ENCODE data around the gene CDPF1.

Gene CDPF1

DNA sequence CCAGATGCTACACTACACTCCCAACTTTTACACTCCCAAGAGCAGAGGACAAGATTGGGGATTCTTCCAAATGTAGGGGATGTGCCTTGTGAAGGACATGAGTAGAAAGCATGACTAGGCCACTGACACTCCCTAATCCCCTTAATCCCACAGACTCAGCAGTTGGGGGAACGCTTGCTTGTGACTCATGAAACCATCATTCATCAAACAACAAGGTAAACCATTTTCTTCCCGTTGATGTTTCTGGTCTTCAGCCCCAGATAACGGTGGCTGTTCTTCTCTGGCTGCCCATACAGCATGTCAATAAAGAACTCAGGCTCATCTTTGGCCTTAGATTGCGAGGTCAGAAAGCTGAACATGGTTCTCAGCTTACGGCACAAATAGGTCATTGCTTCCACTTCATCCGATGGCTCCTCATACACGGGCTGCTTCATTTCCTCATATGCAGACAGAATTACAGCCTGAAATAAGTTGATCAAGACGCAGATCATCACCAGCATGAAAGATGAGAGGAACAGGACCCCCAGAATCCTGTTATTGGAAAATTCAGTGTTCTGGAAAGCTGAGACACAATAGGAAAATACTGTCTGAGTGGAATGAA, 6.4 kb upstream of the CDPF1 start:
- no peak for DNase-seq

DNA sequence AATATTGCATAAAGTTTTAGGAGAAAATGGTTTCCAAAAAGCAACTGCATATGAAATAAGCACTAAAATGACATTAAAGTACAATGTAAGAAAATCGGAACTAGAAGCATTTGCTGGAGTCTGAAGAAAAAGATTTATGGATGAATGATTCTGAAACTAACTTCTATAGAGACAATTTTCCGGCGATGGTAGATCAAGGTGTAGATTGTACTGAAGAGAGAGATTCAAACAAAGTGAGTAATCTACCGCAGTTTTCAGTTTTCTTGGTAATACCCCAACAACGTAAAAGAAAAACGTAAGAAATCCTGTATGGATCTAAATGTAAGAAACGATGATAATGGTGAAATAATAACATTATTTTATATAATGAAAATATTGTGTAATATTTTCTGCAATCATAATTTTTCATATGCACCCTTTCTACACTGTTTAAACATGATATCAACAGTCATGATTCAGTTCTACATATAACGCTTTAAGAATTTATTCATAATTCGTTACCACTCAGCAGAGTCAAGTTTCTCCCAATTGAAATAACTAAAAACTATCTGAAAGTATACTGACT, 1.8 kb upstream of the CDPF1 start:
- DNase-seq: no peak

DNA sequence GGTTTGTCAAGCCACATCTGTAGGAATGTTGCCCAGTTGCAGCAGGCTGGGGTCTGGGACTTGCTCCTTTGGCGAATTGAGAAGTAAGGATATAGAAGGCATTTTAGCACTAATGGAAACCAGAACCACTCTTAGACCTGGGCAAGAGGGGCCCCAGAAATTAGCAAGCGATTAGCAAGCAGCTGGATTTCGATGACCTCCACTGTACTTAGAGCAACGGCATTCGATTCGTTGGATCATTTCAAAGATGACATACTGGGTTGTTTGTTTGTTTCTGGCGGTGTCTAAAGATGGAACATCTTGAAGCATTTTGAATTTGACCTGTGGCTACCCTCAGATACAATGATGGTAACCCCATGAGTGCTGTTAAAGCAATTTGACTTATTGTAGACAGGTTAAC, 1.2 kb upstream of the CDPF1 start:
- no peak for DNase-seq

DNA sequence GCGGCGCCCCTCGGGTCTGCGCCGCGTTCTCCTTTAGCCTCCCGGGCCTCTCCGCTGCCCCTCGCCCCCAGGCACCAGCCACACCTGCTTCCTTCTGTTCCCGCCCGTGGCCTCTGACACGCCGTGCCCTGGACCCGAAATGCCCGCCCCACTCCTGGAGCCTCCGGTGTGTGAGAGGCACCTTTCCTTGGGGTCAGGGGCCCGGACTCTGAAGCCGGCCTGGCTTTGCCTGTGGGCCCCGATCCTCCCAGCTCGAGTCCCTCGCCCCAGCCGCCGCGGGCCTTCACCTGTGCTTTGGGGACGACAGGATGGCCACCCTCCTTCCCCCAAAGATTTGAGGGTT, 661 bp upstream of the CDPF1 start:
- peak in 1 of 2 experiments; percentile 46 for DNase-seq

DNA sequence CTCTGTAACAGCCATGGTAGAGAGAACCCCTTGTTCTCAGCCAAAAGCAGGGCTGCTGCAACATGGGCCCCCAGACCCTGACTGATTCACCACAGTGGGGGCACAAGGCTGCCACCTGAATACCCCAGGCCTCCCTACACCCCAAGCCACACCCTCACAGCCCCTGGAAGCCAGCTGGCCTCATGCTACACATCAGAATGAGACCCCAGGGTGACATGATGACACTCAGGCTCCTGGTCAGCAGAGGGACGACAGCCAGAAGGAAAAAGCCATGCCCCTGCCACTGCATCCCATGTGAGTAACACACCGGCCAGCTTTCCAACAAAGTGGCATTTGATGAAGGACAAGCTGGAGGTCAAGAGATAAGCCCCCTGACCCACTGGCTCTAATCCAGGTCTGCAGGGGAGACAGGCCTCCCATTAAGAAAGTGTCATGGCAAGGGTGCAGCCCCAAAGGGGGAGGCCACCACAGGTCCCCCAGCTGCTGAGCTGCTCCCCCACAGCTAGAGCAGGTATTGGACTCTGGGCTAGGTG, 2.6 kb downstream of the CDPF1 start:
- no peak for DNase-seq

DNA sequence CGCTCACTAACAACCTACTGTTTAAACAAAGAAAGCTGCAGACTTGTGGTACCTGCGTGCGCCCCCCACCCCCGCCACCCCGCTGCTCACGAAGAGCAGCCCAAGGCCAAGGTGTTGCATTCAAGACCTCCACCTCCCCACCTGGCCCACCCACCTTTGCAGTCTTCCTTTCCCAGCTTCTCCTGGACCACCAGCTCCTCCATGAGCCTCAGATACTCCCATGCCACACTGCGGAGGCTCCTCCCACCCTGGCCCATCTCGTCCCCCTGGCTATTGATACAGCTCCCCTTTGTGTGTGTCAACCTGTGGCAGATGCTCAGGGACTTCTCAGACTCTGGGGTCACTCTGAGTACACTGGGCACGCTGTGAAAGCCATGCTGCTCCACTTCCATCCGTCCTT, 3.9 kb downstream of the CDPF1 start:
- DNase-seq: no peak

DNA sequence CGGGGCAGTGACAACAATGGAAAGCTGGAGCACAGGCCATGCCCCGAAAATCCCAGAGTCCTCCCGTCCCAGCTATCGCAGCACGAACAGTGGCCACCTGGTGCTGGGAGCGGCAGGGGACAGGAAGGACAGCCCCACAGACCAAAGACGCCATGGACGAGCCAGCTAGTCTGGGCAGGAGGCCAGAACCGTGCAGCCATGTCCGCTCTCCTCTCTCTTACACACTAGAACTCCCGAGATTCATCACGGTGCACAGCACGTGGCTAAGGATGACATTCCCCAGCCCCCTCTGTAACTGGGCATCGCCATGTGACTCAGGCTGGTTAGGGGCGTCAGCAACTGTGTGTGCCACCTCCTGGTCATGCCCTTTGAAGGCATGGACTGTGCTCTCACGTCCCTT, 4.6 kb downstream of the CDPF1 start:
- DNase-seq: no peak

DNA sequence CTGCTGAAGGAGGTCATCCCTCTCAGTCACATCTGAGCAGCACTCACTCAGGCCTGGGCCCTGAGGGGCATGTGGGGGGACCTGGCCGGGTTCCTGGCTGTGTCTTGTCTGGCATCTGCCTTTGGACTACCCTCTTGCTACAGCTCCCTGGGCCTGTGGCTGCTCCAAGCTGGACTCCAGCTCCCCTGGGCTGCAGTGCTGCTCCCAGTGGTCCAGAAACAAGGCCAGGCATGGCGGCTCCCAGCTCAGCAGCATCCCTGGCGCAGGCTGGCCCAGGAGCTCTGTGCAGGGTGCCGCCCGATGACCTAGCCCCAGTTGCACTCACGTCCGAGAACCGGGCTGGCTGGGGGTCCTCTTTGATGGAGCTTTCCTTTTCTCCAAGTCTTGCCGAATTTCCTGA, 5.3 kb downstream of the CDPF1 start:
- DNase-seq: no peak

DNA sequence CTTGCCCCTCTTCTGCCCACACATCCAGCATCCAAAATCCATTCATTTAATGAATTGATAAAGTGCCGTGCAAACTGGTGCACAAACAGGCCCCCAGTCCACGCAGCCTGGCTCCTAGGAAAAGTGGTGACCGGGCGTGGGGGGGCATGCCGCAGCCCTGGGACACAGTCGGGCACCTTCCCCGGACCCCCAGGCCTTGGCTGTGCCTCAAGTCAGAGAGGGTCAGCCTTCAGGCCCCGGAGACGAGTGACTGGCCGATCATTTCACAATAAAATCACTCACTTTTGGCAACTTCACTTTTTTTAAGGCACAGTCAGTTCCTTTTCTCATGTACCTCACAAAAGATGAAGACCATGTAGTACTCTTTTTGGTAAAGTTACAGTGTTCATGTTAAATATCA, 8.0 kb downstream of the CDPF1 start:
- no peak for DNase-seq

DNA sequence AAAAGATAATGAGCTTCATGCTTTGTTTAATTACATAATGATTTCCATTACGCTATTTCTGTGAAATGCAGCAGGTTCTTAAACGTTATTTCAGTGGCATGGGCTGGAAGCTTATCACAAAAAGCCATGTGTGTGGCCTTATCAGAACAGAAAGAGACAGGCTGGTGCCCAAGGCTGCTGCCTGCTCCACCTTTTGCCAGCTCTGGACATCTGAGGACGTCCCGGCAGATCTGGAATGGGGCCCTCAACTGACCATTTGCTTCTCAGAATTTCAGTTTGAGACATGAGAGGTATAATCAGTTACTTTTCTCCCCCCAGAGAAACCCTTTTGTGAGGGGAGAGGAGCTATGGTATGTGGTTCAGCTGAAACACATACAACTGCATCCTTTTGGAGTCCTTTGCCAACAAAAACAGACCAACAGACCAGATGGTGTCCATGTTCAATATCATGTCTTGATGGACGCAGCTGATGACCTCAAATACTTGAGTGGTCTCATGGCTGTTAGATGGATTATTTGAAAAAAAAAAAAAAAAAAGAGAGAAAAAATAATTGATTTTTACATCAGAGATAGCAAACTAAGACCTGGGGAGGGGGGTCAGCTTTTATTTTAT, 8.6 kb downstream of the CDPF1 start:
- DNase-seq: no peak

DNA sequence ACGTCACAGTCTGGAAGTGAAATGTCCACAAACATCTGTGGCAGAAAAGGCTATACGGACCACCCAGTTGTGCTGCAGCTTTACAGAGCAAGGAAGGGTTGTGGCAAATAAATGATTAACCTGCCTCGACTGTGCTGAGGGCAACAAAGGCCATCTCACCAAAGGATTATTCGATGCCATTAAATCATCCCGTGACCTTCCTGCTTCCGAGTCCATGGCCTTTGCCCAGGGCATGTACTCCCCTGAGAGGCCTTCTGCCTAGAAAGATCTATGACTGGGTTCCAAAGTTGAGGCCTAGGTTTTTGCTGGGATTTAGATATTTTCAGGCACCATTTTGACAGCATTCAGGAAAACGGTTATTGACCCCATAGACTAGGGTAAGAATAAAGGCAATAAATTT, 9.2 kb downstream of the CDPF1 start:
- DNase-seq: no peak

DNA sequence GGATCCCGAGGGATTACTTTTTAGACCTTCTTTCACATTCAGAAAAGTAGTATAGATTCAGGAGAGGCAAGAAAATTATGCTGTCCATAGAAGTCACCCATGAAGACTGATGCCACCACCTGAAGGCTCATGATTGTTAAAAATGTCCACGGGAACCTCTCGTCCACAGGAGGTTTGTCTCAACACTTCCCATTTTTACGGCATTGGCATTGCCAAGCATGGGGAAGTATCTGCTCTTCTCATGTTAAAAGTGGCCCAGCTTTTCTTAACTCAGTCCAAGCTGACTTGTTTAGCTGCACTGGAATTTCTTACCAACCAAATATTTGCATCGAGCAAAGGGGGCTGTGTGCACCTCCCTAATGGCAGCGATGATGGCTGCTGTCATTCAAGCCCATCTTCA, 9.6 kb downstream of the CDPF1 start:
- DNase-seq: no peak

DNA sequence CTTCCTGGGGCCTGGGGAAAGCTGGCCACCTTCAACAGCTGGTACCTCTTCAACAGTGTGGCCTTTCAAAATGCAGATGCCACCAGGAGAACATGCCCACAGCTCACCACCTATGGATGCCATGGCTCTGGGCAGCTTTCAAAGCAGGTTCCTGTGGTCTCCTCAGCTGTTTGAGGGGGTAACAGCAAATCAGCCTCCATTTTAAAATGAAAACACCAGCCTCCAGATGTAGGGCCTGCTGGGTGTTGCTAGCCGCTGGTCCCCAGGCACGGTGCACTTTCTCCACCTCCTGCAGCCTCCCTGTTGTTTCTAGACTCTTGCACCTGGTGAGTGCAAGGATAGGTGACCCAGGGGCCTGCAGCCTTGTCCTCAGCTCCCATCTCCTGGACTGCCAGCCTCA, 10.0 kb downstream of the CDPF1 start:
- DNase-seq: no peak

DNA sequence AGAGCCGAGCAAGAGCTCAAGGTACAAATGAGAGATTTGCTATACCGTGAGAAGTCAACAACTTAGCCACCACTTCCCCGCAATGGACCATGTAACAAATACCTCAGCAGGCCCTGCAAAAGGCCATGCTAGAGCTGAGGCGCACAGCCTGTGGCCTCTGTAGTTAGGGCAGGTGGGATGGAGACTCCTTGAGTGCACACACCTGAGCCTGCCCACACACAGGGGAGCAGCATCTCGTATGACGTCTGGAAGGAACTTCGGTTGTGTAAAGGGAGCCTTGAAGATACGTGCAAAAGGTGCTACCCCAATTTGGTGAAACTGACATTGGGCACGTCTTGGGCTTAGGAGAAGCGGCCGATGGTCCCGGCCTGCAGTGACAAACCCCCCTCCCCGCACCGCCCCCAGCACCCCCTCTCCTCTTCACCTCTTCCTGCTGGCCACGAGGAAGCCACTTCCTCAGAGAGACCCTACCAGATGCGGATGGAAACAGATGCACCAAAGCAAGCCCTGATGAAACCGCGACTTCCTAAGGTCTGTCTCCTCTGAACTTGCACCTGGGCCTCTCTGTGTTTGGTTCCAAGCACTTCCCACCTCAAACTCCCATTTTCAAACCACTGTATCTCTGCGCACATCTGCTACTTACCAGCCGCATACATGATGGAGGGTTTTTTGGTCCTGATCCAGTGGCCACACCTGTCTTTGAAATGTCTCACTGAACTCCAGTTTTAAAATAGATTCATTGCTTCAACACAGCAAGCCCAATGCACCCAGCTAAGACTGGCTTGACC, 10.6 kb downstream of the CDPF1 start:
- no peak for DNase-seq

DNA sequence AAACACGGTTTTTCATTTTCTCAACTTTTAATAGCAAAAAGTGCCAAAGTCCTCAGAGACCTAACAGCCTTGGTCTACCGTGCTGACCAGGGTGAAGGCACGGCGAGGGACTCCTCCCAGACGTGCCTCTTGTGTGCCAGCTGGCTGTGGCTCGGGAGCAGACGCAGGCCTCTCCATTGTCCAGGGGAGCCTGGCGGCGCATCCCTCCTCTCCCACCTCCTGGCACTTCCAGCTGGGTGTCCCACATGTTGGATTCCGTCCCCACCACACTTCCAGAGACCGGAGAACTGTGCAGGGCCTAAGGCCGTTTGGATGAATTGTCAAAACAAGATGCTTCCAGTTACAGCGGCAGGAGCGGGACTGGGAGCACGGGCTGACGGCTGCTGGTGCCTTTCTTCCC, 11.6 kb downstream of the CDPF1 start:
- no peak for DNase-seq

DNA sequence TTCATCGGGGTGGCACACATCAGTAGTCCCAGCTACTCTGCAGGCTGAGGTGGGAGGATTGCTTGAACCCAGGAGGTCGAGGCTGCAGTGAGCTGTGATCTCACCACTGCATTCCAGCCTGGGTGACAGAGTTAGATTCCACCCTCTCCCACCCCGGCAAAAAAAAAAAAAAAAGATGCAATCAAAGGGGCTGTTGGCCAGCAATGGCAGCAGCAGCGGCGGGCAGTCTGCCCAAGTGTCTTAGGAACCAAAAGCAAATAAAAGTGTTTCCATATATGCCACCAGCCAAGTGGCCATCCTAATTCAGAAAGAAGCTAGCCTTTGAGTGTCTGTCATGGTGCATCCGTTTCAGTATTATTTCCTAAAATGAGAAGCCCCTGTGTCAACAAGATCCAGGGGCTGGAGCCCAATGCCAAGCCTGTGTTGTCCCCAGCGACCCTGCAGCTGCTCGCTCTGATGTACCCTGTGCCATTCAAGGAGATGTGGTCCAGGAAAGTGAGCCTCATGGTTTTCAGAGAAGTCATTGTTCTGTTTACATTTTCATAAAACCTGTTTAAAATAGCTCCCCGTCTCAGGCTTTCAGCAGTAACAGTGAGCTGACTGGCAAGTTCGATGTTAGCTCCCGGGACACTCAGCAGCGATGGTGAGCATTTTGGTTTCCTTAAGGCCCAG, 12.5 kb downstream of the CDPF1 start:
- DNase-seq: no peak

DNA sequence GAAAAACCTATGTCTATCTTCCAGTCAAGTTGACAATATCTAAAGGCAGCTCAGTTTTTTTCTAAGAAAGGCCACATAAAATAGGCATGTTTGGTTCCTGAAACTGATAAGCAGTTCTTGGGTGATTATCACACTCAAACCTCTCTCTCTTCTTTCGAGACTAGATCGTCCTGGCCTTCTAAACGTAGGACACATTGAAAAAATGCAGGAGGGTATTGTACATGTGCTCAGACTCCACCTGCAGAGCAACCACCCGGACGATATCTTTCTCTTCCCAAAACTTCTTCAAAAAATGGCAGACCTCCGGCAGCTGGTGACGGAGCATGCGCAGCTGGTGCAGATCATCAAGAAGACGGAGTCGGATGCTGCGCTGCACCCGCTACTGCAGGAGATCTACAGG, 15.1 kb downstream of the CDPF1 start:
- DNase-seq: no peak

DNA sequence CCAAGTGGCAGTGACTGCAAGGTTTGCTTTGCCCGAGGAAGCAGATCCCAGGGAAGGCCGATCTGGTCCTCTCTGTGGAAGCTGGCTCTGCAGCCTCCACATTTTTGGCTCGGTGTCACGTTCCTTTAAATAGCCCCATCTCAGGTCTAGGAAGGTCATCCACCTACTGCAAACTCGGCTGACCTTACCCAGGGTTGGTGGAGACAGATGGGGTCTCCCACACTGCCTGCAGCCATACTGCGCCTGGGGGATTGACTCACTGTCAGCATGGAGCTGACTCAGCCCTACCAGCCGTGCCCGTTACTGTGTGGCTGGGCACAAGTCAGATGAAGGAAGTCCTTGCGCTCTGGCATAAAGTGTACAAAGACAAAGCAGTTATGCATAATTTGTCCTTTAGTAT, 16.9 kb downstream of the CDPF1 start:
- DNase-seq: no peak

DNA sequence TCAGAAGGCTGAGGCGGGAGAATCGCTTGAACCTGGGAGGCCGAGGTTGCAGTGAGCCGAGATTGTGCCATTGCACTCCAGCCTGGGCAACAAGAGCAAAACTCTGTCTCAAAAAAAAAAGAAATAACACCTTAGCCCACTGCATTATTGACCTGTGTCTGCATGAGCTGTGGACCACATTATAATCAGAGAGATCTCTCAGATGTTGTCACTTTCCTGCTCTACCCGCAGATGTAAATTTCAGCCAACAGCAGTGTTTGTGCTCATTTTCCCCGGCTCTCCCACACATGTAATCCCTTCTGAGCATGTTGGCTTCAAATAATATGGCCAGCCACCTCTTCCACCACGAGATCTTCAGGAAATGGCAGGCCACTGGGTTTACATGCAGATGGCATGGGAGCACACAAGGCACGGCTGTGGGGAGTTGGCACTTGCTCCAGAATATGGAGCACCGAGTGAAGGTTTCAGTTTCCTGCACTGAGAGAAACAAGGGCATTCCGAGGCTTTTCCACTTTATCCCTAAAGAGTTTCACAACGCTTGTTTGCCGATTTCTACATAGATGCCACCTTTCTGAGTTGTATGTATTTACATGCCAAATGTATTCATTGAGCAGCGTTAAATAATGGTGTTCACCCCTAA, 19.7 kb downstream of the CDPF1 start:
- DNase-seq: no peak

DNA sequence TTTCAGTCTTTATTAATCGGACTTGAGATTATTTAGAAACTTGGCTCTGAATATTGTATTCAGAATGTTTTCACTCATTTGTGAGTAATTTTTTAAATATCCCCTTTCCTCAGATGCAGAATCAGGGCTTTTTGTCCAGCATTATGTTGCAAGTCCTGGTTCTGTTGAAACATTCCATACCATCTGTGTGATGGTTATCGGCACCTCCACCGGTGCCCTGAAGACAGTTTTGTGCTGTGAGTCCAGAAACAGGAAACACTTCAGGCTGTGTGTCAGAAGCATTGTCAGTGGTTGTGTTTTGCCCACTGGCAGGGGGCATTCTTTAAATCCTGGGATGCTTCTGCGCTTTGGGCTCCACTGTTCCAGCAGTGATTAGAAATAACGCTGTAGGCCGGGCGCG, 20.4 kb downstream of the CDPF1 start:
- DNase-seq: no peak

DNA sequence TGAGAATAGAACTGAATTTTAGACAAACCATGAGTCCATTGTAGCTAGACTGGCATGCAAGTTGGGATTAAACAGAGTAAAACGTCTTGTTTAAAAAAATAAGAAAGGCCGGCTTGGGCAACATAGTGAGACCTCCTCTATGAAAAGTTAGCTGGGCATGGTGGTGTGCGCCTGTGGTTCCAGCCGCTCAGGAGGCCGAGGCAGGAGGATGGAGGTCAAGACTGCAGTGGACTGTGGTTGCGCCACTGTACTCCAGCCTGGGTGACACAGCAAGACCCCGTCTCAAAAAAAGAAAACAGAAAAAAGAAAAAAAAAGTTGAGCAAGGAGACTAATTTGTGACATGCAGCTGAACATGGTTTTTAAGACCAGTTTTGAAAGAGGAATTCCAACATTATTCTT, 23.5 kb downstream of the CDPF1 start:
- no peak for DNase-seq

DNA sequence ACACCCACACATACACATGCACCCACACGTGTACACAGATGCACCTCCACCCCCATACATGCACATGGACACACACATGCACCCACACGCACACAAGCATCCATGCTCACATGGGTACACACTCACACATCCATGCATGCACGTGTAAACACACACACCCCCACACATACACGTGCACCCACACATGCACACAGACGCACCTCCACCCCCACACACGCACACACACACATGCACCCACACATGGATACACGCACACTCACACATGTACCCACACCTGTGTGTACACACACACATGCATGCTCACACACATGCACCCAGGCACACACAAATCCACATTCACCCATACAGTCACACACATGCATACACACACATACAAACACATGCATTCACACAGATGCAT, 24.5 kb downstream of the CDPF1 start:
- no peak for DNase-seq

DNA sequence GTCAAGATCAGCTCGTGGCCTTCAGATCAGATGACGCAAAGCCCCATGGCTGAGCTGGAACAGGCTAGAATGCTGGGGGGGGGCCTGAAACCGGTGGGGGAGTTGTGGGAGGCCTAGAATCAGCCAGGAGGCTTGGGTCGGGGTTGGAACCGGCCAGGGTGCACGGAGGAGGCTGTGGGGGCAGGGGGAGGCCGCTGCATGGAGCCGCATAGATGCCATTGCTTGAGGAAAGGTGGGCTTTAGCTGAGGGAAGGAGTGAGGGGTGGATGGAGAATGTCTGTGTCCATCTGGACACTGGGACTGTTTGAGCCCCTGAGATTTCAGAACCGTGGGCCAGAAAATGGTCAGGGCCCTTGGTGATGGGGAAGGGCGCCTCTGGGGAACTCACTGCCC, 25.2 kb downstream of the CDPF1 start:
- no peak for DNase-seq

Data from activated T-cell treated with anti-CD3 and anti-CD28 coated beads, Interleukin-2, amount 50 U/mL, for 48 hours (primary cell).